GM11168 (cell line): ENCODE measurements around the gene RHEX.
"Not testable (repeated sequence)": the region's sequence is repeated elsewhere in the genome, so short reads cannot be mapped to it uniquely, and the experiment has no call there.

Experiments used
- in situ Hi-C: fragments of 300-500 bp; cut with MboI; formaldehyde crosslinking; loops from one replicate; pipeline ENCODE4 v1.12.0; 2022; ENCODE audit warnings: low sequenced_read_pairs; ENCODE audit not compliant: unreplicated experiment

RHEX gene

DNA sequence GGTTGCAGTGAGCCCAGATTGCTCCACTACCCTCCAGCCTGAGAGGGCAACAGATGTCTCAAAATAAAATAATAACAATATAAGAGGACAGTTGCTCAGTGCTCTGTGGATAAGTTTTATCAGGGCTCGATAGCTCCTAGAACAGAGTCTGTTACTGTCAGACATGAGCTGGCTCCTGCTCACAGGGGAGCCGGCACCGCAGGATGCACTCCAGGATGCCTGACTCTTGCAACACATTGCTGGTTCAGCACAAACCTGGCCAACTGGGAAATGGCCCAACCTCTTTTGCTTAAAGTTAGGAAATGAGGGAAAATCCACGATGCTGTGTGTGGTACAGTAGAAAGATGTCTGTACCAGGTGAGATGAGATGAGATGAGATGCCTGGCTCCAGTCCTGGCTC lies 23.5 kb upstream of the RHEX start:
- in situ Hi-C loops = no loop called here

DNA sequence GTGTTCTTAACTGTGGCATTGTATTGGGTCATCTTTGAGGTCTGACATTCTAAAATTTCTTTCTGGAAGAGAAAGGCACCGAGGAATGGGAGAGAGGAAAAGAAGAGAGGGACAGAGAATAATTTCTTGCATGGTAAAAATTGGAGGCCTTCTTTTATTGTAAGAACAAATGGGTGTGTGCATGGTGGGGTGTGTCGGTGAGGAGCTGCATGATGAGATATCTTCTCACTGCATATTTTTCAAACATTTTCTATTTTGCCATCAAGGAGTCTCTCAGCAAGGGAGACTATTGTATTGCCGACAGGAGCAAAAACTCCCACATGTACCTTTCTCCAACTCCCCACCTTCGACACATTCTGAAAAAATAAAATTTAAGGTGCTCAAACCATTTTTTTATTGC lies 22.8 kb upstream of the RHEX start:
- in situ Hi-C loops = loop anchor here (5.0 kb wide), 1 partner anchor 72 kb away; no protein-coding TSS in a partner anchor

DNA sequence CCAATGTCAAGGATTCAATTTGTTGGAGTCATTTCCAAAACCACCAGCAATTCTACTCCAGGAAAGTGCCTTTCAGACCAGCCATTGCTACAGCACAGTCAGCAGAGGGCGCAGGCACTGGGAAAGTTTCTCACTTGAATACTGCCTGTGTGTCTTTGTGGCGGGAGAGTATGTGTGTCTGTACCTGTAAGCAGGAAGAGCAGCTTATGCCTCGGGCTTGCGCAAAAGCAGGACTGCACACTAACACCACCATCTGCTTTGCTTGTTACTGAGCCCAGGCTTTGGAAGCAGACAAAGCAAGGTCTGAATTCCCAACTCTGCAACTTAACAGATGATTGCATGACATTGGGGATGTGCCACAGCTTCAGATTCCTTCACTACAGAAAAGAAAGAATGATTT lies 22.3 kb upstream of the RHEX start:
- in situ Hi-C loops = loop anchor here (5.0 kb wide), 1 partner anchor 72 kb away; no protein-coding TSS in a partner anchor

DNA sequence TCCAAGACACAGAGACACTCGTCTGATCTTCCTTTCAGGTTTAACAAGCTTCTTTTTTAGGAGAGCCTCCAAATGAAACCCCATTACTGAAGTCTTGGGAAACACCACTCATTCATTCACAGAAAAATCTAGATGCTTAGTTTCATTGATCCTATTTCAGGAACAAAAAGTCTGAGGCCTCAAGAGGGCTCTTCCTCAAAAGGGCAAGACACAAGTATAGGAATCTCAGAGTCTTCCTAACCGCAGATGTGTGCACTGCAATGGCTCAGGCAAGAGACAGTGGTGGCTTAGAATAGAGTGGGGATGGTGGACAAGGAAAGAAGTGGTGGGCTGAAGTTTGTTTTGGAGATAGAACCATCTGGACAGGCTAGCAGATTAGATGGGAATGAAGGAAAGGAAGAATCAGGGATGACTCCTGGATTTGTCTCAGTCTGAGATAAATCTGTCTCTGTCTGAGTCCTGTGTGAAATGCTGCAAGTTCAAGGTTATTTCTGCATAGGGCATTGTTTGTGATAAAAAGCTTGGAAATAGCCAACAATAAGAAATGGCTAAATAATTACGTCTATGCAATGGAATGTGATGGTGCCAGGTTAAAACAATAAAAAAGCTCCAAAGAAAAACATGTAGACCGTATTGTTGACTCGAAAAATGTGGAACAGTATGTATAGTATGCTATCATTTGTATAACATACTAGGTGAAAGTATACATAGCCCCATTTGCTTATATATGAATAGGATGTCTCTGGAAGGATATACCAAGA lies 20.4 kb upstream of the RHEX start:
- in situ Hi-C loops = loop anchor here (5.0 kb wide), 1 partner anchor 70 kb away; no protein-coding TSS in a partner anchor

DNA sequence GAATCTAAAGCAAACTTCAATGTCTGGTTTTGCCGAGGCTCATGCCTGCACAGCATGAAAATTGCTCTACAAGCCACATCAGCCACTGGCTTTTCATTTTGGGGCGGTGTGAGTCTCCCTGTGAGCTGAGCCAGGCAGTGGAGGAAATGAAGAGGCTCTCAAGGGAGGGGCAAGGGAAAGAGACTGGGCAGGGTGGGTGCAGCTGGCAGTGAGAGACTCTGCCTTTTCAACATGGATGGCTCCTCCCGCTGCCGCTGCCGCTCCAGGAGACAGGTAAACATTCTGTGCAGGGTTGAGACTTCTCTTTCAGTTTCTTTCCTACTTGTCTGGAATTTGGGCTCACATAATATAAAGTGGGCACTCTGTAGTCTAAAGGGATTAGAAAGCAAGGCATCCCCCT lies 17.9 kb upstream of the RHEX start:
- in situ Hi-C loops = no loop called here

DNA sequence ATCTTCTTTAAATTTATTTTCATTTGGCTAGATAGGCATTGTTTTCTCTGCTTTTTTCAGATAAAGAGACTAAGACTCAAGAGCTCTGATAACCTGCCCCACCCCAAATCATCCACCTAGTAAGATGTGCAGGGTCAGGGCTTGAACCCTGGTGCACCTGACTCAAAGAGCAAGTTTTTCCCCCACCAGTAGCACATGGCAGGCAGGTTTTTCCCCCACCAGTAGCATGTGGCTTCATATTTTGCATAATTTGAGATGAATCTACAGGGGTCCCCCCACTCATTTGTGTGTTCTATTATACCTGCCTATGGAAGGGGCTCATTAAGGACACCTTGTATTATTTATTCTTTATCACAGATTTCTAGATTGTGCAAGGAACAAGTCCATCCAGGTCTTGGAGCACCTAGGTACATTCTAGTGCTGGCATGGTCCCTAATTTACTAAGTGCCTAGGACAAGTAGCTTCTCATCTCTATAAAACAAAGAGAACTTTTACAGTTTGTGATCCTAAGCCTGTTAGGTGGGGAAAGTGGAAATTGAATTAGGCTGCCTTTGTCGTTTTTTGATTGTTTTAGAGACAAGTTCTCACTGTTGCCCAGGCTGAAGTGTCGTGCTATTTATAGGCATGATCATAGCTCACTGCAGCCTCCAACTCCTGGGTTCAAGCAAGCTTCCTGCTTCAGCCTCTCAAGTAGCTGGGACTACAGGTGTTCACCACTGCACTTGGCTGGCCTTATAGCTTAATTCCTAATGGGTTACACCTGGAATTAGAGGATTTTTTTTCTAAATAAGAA lies 16.1 kb upstream of the RHEX start:
- in situ Hi-C loops = no loop called here

DNA sequence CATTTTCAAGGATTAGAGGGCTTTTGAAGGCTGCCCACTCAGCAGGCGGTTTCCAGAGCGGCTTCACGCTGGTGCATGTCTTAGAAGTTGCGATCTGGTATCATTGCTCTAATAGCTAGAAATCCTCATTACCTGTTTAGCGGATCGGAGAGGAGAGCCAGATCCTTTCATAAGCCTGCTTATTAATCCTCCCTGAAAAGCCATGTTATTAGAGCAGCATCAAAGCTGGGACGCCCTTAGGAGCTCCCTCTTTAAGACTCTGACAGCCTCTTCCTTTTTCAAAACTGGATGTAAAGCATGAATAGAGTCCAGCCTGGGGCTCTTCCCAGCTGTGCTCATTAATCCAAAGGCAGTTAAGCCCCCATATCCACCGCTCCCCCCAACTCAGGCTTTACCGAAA lies 15.4 kb upstream of the RHEX start:
- in situ Hi-C loops = no loop called here

DNA sequence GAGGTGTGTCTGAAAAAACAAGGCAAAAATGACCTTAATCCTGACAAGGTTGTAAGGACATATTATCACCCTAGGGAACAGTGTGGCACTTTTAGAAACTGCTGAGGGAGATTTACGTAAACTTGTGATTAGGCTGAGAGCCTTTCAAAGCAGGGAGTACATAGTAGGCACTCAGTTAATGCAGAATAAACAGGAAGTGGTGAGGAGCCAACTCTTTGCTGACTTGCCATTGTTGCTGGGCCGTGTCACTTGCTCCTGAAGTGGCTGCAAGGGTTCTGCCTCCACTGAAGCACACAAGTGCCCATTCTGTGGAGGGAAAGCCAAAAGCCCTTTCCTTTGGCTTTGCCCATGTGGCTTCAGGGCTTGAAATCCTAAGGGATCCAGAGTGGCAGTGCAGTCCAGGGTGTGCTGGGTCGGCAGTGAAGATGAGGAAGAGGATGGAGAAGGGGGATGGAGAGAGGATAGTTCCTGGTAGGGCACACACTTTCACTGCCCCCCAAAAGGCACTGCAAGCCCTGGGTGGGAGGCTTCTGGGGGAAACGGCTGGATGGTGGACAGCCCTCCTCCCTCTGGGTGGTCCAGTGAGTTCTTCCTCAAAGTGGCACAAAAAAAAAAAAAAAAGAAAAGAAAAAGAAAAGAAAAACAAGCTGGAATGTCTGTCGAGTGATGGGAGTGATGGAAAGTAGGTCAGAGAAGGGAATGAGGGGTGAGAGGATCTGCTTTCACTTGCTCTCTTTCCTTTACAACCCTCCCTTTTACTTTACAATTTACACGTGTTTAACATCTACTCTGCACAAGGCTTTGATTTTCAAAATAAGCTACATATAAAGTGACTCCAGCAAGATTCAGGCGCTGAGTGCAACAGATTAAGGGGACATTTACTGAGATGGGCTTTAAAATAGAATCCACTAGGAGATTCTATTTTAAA lies 13.7 kb upstream of the RHEX start:
- in situ Hi-C loops = no loop called here

DNA sequence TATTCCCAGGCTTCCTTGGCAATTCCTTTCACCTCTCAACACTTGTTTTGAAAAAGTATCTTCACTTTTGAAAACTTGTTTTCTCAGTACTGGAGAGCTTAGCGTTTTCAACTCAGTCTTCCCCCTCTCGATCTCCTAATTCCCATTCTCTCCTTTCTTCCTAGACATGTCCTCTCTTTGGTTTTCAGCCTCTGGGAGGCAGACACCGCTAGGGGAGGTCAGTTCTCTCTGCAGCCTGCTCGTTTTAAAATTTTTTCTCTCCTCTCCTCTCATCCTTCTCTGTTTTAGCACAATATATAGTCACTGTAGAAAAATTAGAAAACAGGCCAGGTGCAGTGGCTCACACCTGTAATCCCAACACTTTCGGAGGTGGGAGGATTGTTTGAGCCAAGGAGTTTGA lies 12.6 kb upstream of the RHEX start:
- in situ Hi-C loops = no loop called here

DNA sequence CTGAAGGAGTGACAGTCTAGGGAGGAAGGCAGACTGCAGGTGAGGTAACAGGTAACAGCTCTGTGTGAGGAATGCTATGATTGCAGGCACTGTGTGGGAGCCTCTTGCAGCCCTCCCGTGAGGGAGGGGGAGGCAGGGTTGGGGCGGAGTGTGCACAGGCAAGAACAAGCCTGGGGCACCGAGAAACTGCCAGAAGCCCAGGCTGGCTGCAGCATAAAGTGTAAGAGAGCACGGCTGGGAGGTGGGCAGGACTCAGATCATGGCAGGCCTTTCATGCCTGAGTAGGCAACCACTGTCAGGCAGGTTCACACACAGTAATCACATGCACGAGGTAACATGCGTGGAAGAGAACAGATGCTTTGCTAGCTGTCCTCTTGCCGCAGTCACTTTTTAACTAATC lies 11.3 kb upstream of the RHEX start:
- in situ Hi-C loops = no loop called here

DNA sequence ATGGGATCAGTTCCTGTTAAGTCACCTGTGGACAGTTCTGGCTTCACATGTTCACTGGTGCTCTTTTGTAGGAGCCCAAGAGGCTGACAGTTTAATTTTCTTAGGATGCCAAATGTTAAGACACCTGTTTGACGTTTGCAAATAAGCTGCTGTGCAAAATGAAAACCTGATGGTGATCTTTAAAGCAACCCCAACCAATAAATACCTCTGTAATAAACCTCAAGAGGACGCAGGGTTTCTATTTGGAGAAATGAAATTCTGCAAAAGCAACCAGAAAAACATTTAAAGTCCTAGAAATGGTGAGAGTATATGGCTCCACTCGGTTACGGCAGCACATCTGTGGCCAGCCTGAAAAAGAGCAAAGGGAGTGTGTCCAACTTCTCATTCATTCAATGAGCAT lies 5.7 kb upstream of the RHEX start:
- in situ Hi-C loops = no loop called here

DNA sequence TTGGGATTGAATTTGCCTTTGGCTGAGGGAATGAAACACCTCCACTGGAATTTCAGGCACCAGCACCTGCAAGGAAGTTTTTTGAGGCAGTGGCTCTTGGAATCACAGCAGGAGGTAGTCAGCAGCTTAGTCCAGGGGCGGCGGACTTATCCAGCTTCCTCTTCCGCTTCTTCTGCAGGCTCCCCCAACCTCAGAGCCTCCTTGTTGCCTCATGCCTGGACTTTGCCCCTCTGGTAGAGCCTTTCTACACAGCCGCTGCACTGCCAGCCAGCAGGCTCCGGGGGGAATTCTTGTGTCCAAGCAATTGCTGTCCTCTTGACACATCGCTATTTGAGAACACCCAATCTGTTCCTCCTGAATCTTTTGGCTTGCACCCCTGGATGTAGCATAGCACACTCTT lies 4.4 kb upstream of the RHEX start:
- in situ Hi-C loops = no loop called here

DNA sequence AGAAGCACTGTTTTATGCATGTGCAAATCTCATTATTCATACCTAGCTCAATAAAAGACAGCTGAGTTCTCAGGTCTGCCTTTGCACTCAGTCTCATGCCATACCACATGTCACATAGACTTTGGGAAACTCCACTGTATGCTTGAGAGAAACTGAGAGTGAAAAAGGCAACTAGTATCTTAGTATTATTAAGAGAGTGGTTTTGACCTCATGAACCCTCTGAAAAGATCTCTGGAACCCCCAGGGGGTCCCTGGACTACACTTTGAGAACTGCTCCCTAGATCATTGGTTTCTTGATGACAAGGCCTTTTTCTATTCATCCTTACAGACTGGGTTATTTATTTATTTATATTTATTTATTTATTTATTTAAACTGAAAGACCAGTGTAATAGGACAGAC lies 3.7 kb upstream of the RHEX start:
- in situ Hi-C loops = no loop called here

DNA sequence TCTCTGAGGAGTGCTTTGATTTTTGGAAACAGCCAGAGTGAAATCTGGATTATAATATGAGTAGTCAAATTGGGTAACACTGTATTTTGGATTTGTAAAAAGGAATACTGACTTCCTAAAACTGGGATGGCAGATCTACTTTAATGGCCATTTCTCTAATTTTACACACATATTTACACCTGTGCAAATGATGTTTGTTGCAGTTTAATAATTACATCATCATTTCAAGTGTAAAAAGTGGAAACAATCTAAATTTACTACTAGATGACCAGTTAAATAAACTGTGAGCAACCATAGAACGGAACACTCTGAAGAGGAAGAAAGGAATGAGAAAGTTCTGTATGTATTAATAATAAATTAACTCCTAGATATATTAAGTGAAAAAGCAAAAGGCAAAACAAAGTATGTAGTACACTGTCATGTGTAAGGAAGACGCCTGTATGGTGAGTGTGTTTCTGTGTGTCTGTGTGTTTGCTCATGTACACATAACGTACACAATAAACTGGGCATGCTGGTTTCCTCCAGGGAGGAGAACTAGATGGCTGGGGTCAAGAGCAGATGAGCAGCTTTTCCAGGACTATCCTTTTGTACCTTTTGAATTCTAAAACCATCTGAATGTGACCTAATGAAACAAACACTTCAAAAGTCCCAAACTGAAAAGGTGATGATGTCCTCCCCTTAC lies 2.9 kb upstream of the RHEX start:
- in situ Hi-C loops = no loop called here

DNA sequence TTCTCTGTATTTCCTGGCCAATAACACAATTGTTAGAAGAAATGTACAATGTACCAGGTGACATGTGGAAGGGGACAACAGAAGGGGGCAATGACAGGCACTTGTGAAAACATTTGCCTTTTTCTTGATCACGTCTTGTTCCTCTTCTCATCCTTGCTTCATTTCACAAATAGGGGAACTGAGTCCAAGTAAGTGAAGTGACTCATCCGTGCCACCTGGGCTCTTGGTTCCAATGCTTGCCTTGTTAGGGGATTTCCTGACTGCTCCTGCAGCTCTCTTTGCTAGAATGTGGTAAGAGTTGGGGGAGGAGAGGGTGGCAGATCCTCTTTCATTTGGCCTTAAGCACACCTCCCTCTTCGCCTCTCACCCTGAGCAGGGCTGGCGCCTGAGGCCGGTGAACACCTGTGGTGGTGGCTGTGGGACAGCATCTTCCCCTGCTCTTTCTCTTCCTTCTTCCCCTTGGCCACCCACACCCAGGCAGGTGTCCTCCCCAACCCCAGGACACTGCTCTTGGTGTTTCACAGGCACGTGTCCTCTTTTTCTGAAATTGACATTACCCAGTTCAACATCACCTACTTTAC lies 2.2 kb upstream of the RHEX start:
- in situ Hi-C loops = no loop called here

DNA sequence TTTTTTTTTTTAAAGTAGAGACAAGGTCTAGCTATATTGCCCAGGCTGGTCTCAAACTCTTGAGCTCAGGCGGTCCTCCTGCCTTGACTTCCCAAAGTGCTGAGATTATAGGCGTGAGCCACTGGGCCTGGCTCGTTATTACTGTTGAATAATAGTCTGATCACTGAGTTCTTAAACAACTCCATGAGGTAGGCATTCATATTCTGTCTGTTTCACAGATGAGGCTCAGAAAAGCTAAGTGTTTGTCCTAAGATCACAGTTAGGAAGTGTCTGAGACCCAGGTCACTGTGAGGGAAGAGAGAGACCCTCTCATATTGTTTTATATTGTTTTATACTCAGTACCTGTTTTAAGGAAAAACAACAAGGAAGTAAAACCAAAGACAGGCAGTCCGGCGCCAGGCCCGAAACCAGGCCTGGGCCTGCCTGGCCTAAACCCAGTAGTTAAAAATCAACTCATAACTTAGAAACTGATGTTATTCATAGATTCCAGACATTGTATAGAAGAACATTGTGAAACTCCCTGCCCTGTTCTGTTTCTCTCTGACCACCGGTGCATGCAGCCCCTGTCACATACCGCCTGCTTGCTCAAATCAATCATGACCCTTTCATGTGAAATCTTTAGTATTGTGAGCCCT lies 625 bp upstream of the RHEX start:
- in situ Hi-C loops = not testable (repeated sequence)

DNA sequence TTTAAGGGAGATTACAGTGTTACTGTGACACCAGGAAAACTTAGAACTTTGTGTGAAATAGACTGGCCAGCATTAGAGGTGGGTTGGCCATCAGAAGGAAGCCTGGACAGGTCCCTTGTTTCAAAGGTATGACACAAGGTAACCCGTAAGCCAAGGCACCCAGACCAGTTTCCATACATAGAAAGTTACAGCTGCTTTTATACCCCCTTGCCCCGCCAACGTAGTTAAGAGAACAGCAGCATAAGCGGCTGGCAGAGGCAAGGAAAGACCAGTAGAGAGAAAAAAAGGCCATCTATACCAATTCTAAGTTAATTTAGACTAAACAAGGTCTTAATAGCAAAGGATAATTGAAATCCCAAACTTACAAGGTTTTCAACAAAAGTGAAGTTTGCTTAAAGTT lies 643 bp downstream of the RHEX start:
- in situ Hi-C loops = not testable (repeated sequence)

DNA sequence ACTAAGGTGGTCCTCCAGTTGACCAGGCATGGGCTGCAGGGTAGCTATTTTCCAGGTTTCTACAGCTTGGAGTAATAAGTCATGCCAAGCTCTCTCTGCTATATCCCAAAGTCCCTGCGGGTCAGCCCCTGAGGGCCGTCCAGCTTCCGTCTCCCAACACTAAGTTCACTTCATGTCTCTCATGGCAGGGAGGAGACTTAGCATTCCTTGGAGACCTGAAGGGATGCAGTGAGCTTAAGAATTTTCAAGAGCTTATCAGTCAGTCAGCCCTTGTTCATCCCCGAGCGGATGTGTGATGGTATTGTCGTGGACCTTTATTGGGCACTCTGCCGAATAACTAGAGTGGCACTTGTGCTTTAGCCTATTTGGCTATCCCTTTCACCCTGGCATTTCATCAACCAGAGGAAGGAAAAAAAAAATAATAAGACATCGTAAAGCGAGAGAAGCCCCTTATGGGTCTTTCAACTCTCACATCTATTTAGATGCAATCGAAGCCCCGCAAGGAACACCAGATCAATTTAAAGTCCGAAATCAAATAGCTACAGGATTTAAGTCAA lies 2.2 kb downstream of the RHEX start:
- in situ Hi-C loops = not testable (repeated sequence)
